GM18867 (cell line): Measurements from ENCODE around the gene SIK2.
"Not testable (repeated sequence)": the region's sequence is repeated elsewhere in the genome, so short reads cannot be mapped to it uniquely, and the experiment has no call there.

ENCODE experiments used
- ATAC-seq: cut with Tn5 transposase; IDR thresholded peaks from one replicate; pipeline ENCODE4 v1.9.1; 2021; ENCODE audit warnings: mild to moderate bottlenecking, moderate library complexity; ENCODE audit not compliant: unreplicated experiment

SIK2 gene

DNA sequence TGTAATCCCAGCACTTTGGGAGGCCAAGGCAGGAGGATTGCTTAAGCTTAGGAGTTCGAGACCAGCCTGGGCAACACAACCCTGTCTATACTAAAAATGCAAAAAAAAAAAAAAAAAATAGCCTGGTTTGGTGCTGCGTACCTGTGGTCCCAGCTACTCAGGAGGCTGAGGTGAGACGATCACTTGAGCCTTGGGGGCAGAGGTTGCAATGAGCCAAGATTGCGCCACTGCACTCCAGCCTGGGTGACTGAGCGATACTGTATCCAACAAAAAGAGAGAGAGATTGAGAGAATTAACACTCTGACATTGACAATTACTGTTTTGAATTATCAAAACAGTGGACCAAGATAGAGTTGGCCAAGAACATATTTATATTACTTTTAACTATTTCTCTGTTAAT lies 53.7 kb downstream of the SIK2 start:
- no peak for ATAC-seq

- ATAC-seq, result not testable (repeated sequence)
Observed at GRCh38 chr11:111657905-111658304, 55.7 kb downstream of the SIK2 start.

DNA sequence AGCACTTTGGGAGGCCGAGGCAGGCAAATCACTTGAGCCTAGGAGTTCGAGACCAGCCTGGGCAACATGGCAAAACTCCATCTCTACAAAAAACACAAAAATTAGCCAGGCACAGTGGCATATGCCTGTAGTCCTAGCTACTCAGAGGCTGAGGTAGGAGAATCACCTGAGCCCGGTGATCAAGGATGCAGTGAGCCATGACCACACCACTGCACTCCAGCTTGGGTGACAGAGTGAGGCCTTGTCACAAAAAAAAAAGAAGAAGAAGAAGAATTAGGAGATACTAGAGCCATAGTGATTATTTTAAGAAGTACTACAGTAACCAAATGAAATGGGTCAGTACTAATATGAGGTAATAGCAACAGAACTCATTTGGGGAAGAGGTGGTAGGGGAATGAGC lies 56.2 kb downstream of the SIK2 start:
- not testable (repeated sequence) for ATAC-seq

DNA sequence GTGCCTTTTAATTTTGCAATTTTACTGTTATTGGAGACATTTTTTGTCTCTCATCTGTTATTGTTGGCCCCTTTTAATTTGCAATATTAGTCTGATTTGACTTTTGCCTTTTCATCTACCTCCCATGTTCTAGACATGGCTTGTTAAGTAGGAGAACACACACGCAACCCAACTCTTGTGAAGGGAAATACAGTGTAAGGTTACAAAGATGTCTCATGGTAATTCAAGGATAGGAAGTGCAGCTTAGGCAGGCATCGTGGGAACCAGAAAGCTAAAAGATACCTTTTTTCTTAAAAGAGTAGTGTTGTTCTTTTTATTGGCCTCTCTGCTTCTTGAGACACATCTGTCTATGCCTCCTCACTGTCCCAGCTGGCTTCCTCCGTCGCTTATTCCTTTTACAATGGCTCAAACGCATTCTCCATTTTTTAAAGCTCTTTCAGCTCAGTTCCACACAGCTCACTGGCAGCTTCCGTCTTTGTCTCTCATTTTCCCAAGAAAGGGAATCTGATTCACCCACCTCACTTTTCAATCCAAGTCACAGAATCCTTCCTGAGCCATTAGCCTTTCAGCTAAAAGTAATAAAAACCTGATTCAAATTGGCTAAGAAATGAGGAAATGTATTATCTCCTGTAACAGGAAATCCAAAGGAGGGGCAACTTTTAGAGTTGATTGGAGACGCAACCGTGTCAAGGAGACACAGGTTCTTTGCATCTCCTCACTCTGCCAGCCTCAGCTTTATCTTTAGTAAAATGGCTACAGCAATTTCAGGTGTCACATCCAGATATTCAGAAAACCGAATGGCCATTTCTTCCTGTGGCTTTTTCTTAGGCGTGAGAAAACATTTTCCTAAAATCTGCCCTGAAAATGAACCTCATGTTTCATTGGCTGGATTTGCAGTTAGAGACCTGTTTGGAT lies 57.2 kb downstream of the SIK2 start:
- ATAC-seq, result no peak

DNA sequence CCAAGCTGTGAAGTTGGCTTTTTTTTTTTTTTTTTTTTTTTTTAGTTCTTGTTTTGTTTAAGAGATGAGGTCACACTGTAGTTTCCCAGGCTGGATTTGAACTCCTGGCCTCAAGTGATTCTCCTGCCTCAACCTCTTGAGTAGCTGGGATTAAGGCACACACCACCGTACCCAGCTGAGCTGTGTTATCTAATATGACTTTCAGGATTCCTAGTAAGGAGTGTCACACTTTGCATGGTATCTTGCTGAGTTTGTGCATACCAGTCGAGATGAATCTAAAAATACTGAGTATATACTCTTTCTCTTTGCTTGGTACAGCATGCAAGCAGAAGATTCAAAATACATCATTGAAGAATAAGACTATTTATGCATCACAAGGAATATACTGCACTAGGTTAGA lies 58.6 kb downstream of the SIK2 start:
- ATAC-seq, result no peak

GRCh38 chr11:111663820-111664219 lies 61.6 kb downstream of the SIK2 start:
- no peak for ATAC-seq

GRCh38 chr11:111665777-111666176 lies 63.5 kb downstream of the SIK2 start:
- no peak for ATAC-seq

DNA sequence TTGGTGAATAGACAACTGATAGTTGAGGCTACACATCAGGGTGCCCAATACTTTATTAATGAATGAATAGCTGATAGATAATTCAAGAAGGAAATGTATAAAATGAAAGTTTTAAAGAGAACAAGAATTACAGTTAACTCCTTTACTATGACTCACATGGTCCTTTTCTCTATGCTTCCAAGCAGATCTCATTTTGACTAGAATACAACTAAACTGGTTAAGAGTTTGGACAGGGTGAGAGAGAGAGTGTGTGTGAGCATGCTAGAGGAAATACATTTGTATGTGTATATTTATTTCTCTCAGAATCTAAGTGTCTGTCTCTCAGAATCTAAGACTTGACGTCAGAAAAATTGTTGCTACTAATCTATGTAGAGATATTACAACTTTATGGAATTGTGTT lies 66.7 kb downstream of the SIK2 start:
- no peak for ATAC-seq

DNA sequence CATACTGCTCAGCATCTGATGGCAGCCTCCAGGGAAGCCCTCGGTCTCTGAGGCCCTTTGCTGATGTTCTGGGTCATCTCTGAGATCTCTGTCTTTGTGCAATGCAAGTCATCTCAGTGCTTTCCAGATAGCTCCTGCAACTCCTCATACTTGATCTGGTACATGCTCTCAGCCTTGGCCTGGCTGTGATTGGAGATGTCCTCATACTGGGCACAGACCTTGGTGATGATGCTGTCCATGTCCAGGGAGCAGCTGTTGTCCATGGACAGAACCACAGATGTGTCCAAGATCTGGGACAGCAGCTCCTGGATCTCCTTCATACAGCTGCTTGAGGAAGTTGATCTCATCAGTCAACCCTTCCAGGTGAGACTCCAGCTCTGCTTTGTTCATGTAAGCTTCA lies 69.1 kb downstream of the SIK2 start:
- no peak for ATAC-seq

- ATAC-seq, result no peak
Observed at GRCh38 chr11:111672949-111673348, 70.7 kb downstream of the SIK2 start.

- no peak for ATAC-seq
Observed at GRCh38 chr11:111674941-111675340, 72.7 kb downstream of the SIK2 start.

- no peak for ATAC-seq
Observed at GRCh38 chr11:111675891-111676290, 73.6 kb downstream of the SIK2 start.

GRCh38 chr11:111676878-111677585 lies 74.8 kb downstream of the SIK2 start:
- no peak for ATAC-seq

DNA sequence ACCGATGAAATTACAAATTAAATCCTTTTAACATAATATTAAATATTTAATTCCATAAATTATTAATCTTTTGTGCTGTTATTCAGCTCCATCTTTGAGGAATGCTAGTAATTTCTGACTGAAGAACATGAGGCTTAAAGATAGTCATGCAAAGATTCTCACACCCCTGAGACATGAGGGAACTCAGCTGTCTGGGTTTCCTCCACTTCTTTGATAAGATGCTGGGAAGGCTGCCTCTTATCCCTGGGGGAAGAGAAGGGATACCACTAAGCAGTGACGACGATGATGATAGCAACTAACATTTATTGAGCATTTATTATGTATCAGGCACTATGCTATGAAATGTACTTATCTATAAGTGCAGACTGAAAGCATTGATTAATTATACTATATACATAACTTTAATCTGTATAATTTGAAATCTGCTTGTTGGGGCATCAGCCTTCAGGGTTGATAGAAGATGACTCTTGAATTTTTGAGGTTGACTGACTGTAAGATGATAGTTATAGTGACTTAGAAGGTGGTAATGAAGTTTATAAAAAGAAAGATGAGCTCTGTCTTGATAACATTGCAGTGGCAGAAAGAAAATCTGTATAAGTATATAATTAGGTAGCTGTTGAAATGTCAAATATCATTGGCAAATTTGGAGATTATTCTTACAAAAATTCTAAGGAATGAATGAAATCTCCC lies 78.4 kb downstream of the SIK2 start:
- ATAC-seq, result no peak

GRCh38 chr11:111683806-111684205 lies 81.6 kb downstream of the SIK2 start:
- ATAC-seq, result no peak

GRCh38 chr11:111684251-111684650 lies 82.0 kb downstream of the SIK2 start:
- no peak for ATAC-seq

DNA sequence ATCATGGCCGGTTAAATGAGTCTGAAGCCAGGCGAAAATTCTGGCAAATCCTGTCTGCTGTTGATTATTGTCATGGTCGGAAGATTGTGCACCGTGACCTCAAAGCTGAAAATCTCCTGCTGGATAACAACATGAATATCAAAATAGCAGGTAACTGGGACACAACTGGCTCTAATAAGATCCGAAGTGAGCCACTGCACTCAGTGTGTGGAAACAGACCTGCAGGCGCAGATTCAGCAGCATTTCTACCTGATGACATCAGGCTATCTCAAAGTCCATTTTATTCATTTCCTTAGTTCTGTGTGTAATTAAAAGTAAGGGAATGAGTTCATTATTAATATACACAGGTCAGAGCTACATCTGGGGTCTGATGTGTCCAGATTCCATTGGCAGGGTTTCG lies 85.8 kb downstream of the SIK2 start:
- ATAC-seq, result no peak

DNA sequence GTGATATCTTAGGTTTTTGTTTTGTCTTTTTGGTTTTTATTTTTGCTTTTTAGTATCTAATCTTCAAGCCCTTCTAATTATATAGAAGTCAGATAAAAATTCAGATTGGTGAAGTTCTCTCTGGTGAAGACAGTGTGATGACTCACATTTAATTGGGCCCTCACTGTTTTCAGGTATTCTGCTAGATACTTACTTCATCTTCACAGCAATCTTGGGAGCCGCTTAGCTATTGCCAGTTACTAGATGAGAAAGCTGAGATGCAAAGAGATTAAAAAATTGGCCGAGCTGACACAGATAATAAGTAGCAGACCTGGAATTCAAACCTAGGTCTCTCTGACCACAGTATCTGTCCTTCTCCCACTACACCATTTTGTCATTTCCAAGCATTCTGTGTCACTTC lies 88.9 kb downstream of the SIK2 start:
- ATAC-seq, result no peak

GRCh38 chr11:111691741-111692140 lies 89.5 kb downstream of the SIK2 start:
- no peak for ATAC-seq

DNA sequence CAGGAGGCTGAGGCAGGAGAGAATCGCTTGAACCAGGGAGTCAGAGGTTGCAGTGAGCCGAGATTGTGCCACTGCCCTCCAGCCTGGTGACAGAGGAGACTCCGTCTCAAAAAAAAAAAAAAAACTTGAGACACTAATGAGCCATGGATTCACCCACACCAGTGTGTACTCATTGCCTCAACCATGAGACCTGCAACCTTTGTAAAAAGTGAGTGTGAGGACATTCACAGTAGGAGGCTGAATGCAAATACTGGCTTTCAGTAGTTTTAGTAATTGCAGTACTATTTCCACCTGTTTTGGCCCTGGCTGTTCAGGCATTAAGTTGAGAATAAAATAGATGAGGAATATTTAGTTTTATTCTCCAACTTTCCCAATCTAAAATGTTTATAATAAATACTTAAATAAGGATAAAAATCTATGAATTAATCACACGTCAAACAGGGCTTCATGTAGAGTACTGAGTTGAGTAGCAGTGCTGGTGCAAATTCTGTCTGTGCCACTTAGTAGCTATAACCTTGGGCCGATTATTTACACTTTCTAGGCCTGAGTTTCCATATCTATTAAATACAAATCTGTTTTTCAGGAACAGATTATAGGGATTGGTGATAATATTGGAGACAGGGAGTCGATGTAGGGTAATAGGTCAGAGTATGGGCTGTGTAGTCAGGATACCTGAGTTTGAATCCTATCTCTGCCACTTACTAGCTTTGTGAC lies 91.1 kb downstream of the SIK2 start:
- ATAC-seq, result no peak

DNA sequence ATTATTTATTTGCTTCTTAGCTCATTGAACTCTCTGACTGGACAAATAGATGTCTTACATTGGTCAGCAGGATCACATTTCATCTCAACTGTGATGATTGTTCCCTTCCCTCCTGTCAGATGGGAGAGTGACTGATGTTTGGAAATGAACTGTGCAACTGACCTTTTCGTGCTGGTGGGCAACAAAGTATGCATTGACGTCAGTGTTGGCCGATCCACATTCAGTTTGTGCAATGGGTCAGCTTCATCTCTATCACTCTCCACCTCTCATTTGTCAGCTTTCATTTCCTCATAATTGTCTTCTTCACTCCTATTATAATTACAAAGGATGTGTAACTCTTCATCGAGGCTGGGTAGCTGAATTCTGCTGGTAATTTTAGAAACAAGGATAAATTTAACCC lies 92.6 kb downstream of the SIK2 start:
- ATAC-seq, result no peak
